GM19468 (cell line): ENCODE results near the gene ZSCAN12.

ENCODE experiments used
- ATAC-seq: cut with Tn5 transposase; IDR thresholded peaks from one replicate; pipeline ENCODE4 v1.9.1; 2021; ENCODE audit warnings: mild to moderate bottlenecking, moderate library complexity, moderate number of reproducible peaks; ENCODE audit not compliant: unreplicated experiment; ENCODE audit errors: extremely low read depth

ZSCAN12 gene

DNA sequence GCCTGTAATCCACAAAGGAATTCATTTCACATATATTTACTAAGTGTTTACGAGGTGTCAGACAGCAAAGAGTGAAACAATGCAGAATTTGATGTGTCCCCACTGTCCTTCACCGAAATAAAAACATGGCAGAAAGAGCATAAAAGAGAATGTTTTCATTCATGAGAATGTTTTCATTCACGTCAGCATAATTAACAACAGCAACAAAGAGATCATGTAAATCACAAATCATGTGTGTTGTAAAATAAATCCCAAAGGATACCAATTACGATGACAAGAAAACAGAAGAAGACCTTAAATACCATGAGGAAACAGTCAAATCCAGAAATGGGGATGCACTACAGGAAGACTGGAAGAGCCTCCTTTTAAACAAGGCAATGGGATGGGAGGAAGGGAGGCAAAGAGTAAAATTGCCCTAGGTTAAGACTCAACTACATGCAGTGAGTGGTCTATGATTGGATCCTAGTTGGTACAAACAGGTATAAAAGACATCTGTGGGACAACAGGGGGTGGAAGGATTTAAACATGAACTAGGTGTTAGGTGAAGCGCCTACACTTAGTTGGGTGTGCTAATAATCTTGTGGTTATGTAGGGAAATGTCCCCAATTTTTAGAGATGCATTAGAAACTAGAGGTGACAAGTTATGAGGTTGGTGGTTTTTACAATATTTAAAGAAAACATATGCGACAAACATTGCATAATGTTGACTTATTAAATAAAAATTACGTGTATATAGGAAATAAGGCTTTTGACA lies 65.1 kb downstream of the ZSCAN12 start:
- ATAC-seq: no peak

DNA sequence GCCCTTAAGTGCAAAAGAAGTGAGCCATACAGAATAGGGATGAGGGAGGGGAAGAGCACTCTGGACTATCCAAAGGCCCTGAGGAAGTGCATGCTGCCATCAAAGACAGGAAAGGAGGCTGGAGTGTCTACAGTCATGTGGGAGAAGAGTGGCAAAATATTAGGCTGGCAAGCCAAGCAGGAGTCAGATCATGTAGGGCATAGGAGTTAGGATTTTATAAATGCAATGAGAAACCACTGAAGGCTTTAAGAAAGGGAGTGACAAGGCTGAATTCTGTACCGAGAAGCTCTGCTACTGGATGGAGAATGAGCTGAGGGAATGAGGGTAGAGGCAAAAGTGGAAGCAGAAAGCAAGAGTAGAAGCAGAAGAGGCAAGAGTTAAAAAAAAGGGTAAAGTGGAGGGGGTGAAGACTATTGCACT lies 65.9 kb downstream of the ZSCAN12 start:
- ATAC-seq: no peak

DNA sequence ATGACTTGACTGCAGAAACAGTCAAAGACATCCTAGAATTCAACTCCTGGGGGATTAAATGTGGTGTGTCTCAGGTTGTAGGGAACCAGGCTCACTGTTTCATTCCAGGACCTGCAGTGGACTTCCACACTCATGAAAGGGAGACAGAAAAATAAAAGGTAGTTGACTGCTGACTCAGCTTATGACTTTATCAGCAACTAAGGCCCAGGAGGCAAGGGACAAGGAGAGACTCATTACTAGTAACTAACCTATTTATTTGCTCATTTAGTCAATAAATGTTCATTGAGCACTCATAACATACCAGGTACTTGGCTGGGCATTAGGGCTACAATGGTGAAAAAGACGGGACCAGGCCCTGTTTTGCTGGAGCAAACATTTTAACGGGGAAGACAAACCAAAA lies 66.5 kb downstream of the ZSCAN12 start:
- no peak for ATAC-seq

DNA sequence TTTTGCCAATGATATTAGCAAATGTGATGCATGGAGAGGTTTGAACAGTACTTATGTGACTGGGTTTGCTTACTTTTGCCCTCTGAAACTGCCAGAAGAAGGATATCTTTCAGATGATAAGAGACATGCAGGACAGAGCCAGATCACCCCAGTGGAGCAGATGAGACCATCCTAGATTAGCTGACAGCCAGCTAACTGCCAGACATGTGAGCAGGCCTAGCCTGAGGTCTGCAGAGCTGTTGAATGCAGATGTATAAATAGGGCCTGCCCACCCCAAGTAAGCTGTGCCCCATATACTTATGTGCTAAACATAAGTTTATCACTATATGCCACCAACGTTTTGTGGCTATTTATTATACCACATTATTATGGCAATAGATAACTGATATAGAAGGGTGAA lies 69.5 kb downstream of the ZSCAN12 start:
- no peak for ATAC-seq
